ENCODE measurements around the gene SLC66A3. TPM values are rescaled to one million over a fixed set of nuclear protein-coding genes. Genes with fewer than 3 reads are reported as not detected.

SLC66A3 gene
- polyA plus RNA-seq, 3 donors, result 22.7 to 34.3 (median 23.7) TPM

DNA sequence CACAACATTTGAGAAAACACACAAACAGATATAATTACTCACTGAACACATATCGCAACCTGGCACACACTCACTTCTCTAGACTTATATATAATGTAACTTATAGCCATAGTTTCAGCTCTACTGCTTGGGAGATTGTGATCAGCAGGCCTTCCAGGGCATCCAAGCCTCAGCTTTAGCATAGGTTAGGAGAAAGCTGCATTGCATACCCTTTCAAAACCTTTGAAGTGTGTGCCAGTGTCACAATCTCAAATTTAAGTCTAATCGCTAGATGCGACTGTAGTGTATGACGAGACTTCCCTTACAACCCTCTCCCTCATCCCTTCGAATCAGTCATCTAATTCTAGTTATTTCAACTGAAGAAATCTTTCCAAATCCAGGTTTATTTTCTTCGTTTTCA, 30.9 kb downstream of the SLC66A3 start:
- WGBS, 3 donors, result 95 to 97% (median 95%) methylated on average over 6 of the region's 6 CpGs
- H3K27ac ChIP-seq (ENCODE audit: low read depth, low read length), result no peak overlapping the region

DNA sequence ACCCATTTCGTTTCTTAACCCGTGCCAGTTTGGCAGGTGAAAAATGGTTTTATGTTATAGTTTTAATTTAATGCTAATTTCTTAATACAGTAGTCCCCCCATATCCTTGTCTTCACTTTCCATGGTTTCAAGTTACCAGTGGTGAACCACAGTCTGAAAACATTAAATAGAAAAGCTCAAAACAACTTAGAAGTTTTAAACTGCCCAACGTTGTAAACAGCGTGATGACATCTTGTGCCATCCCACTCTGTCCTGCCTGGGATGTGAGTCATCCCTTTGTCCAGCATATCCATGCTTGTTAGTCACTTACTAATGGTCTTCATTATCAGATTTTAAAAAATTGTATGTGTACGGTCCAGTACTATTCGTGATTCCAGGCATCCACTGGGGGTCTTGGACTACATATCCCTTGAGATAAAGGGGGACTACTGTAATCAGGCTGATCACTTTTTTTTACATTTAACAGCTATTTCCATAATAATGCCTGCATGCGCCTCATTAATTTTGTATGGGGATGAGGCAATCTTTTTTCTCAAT, 31.9 kb downstream of the SLC66A3 start:
- no peak overlapping the region for H3K27ac ChIP-seq (ENCODE audit: low read depth, low read length)
- WGBS, 3 donors, result 87 to 92% (median 88%) methylated on average over 7 of the region's 7 CpGs

DNA sequence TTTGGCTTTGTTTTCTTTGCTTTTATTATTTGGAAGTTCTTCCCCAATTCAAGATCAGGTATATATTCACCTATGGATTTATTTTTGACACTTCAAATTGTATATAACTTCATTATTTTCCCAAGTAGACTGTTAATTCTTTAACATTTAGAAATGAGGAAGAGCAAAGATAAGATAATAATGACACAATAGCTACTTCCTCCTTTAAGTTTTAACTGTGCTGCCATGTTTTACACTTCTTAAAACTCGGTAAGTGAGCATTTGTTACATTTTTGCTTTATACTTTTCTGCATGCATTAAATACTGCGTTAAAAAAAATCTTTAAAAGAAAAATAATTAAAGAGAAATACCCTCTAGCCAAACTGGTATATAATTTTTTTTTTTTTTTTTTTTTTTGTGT, 32.5 kb downstream of the SLC66A3 start:
- WGBS, 3 donors, result 72 to 94% (median 80%) methylated on average over 2 of the region's 2 CpGs
- no peak overlapping the region for H3K27ac ChIP-seq (ENCODE audit: low read depth, low read length)

DNA sequence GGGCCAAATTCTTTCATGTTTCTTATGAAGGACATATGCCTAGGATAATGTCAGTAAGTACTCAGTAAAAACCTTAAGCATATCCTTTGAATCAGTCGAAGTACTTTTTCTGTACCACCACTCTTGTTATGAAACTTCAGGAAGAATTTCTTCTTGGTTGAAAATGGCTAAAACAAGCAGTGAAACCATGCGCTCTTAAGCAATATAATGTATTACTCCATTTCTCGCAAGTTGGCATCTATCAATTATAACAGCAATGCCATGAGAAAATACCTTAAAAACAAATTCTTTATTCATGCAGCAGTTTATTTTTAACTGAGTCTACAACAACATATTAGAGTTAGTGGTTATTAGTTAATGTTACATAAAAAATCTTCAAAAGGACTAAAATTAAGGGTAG, 41.0 kb downstream of the SLC66A3 start:
- 55 to 90% (median 66%) methylated on average over 3 of the region's 3 CpGs for WGBS, 3 donors
- no peak overlapping the region for H3K27ac ChIP-seq (ENCODE audit: low read depth, low read length)

DNA sequence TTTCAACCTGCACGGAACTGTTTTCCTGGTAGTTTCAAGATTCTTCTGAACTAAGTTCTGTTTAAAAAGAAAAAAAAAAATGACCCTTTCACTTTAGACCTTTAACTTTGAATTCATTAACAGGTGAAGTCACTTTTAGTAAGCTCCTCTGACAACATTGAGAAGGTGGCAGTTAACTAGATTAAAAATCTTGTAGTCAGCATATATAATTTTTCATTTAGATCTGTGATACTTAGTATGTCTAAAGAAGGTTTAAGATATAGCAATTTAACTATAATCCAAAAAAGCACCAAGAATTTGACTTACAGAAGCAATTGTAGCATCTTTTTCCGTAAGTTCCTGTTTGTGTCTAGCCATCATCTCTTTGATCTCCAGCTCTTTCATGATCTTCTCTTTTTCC, 45.4 kb downstream of the SLC66A3 start:
- WGBS, 3 donors, result 93 to 99% (median 95%) methylated on average over 2 of the region's 2 CpGs

DNA sequence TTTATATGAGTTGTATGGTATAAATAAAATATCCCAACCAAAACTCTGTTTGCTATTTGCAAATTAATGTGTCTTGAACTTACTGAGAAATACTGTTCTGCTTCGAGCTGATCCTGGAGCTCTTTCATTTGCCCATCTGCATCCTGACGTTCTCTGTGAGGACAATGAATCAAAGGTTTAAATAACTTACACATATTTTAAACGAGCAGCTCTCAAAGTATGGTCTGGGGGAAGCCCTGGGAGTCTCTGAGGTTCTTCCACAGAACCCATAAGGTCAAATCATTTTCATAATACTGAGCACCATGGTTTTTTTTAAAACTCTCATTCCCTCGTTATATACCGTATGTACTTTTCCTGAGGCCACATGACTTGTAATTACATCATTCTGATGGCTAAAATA, 46.7 kb downstream of the SLC66A3 start:
- WGBS, 3 donors, result 78 to 88% (median 80%) methylated on average over 5 of the region's 5 CpGs
- no peak overlapping the region for H3K27ac ChIP-seq (ENCODE audit: low read depth, low read length)

More for the DNA sequence above, 45.4 kb downstream of the SLC66A3 start:
- H3K27ac ChIP-seq (ENCODE audit: low read depth, low read length), result no peak overlapping the region

DNA sequence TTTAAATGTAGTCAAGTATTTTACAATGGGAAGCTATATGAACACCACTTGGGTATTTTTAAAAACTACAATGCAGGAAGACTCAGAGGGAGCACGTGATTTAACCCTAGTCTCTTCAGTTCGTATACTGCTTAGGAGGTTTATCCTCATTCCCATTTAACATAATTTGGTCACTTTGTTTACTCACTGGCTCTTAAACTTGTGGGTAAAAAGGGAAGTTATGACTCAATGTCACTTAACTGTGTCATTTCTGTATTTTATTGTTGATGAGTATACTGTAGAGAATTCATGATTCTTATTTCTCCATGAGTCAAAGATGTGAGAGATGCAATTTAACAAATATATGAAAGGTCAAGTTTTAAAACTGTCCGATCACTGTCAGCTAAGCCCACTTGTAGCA, 48.2 kb downstream of the SLC66A3 start:
- WGBS, 3 donors, result 51 to 83% (median 56%) methylated on average over 3 of the region's 3 CpGs
- no peak overlapping the region for H3K27ac ChIP-seq (ENCODE audit: low read depth, low read length)

DNA sequence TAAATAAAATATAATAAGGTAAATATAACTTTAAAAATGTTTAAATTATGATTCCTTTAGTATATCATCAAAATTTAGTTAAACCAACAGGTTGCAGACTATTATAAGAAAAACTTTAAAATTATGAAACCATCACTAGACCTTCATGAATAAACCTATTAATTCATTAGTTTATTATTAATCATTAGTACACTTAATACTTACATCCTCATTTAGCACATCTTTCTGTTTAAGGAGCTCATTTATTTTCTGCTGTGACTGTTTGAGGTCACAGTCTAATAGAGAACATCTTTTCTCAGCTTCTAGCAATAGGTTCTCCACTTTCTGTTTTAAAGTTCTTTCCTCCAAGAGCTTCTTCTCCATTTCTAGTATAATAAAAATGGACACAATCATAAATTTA, 52.8 kb downstream of the SLC66A3 start:
- no peak overlapping the region for H3K27ac ChIP-seq (ENCODE audit: low read depth, low read length)

DNA sequence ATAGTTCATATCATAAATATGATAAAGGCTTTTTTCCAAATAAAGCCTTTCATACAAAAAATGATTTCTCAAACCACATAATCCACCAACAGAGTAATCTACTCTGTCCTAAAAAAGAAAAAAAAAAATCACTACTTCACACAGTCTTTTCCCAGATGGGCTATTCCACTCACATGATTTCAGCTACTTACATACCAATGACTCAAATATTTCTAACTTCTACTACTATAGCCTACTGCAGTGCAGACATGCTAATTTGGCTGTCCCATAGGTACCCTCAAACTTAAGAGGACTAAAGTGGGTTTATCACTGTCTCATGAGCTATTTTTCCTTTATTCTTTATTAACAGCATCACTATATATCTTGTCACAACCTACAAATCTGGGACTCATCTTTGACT, 57.4 kb downstream of the SLC66A3 start:
- no peak overlapping the region for H3K27ac ChIP-seq (ENCODE audit: low read depth, low read length)

DNA sequence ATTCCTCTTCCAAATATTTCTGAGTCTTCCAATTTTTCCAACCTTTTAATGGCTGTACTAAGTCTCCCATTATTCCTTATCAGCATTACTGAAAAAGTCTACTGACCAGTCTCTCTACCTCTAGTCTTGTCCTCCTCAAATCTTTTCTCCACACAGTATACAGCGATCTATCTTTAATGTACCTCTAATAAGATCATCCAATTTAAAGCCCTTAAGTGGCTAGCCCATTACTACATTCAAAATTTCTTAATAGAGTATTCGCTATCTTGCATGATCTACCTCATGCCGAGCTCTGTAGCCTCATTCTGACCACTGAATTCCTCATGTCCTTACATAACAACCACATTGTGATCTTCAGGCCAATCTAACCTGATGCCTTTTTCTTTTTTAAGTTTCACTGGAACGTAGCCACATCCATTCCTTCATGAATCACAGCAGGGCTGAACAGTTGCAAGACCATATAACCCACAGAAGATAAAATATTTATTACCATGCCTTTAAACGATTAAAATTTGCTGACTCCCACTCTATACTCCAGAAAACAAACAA, 57.9 kb downstream of the SLC66A3 start:
- no peak overlapping the region for H3K27ac ChIP-seq (ENCODE audit: low read depth, low read length)
- WGBS, 3 donors, result 92 to 93% (median 92%) methylated on average over 5 of the region's 5 CpGs

DNA sequence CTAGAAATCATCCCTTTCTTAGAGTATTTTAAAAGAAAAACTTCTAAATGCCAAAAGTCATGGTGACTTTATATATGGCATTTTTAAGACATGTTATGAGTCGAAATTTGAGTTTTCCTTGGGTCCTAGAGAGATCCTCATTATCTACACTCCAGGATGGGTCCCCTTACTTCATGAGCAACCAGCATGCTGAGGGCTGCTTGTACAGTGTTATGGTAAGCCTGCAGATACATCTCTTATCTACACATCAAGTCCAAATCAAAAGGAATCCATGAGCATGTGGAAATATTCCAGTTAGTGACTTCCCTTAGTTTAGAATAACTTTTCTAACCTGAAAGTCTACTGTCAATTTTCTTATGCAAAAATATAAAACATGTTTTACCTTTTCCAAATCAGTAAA, 58.7 kb downstream of the SLC66A3 start:
- WGBS, 3 donors, result 93 to 96% (median 95%) methylated on average over 1 of the region's 1 CpG
- H3K27ac ChIP-seq (ENCODE audit: low read depth, low read length), result no peak overlapping the region

DNA sequence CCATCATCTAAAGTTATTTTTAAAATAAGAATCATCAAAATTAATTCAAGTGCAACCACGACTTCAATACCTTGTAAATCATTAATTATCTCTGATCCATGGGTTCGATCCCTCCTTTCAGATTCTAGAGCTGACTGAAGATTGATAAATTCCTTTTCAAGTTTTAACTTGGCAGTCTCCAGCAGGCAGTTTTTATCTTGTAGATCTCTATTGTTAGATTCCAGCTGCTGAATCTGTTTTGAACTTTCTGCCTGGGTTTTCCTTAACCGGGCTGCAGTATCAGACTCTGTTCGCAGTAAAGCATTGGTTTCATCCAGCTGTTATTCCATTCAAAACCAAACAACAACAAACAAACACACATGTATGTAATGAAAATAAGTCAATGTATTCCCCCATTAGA, 59.5 kb downstream of the SLC66A3 start:
- 68 to 85% (median 82%) methylated on average over 4 of the region's 4 CpGs for WGBS, 3 donors
- no peak overlapping the region for H3K27ac ChIP-seq (ENCODE audit: low read depth, low read length)

DNA sequence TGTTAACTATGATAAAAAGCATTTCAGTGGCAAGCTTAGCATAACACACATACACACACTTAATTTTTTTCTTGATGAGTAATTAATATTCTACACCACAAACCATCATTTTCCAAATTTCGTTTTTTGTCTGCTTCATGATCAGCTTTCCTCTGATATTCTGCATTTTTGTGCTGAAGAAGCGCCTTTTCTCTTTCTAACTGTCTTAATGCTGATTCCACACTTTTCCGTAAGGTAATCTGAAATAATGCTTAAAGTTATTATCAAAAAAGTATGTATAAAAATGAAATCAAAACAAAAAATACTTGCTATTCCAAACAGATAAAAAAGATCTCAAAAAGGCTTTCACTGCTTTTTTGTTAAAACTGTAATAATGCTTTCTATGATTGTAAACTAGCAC, 60.1 kb downstream of the SLC66A3 start:
- WGBS, 3 donors, result 91 to 98% (median 96%) methylated on average over 3 of the region's 3 CpGs
- no peak overlapping the region for H3K27ac ChIP-seq (ENCODE audit: low read depth, low read length)

DNA sequence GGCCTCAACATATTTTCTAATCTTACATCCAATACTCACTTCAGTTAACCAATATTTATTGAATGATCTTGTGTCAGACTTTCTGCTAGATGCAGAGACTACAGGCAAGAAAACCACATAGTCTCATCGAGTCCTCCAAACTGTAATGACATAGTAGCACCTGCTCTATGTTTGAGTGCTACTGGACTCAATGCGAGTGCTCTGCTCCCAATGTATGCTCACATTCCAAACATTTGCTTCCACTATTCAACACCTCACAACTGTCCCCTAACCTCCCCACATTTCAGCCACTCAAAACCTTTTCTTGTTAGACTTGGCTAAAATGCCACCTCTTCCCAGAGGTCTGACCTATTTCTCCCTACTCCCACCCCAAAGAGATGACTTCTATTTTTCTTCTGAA, 65.2 kb downstream of the SLC66A3 start:
- H3K27ac ChIP-seq (ENCODE audit: low read depth, low read length), result no peak overlapping the region
- WGBS, 3 donors, result 95 to 97% (median 96%) methylated on average over 2 of the region's 2 CpGs

DNA sequence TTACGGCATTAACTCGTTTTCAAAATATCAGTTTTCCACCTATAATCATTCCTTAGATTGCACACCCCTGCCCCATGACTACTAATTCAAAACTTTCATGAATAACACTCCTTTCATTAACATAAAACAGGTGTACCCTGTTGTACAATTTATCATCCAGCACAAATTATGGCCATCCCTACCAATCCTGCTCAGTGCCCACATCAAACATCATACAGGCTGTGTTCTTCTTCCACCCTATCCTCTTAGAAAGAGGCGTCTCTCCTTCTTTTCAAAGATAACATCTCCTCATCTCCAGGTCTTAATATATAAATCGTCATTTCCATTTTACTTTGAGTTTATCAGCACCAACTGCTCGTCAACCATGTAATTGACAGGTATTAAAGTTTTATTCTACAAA, 67.6 kb downstream of the SLC66A3 start:
- no peak overlapping the region for H3K27ac ChIP-seq (ENCODE audit: low read depth, low read length)
- 88 to 94% (median 91%) methylated on average over 5 of the region's 5 CpGs for WGBS, 3 donors

DNA sequence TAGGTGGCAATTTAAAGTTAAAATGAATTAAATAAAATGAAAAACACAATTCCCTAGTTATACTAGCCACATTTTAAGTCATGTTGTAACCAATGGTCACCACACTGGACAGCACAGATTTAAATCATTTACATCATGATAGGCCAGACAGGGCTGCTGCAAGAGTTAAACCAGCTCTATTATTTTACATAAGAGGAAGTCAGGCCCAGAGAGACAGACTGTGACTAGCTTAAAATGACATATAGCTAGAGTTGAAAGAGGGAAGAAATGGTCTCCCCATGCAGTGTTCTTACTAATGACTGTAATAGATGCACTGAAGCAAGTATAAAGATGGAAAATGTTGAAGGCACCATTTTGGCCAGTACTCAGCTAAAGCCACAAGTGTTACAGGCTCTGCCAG, 69.6 kb downstream of the SLC66A3 start:
- H3K27ac ChIP-seq (ENCODE audit: low read depth, low read length), result no peak overlapping the region

DNA sequence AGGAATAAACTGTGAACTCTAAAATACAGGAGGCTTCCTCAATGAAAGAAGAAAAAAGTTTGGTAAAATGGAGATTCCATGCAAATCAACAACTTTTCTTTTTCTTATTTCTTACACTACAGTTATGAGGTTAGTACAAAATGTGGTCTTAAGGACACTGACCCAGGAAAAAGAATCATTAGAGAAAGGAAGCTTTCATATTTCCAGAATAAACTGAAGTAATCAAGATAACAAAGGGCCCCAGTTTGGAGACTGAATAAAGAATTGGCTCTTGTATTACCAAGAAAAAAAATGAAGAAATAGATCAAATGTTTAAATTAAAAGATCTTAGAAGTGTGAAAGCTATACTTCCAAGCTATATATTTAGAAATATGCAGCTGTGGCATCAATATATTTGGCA, 72.3 kb downstream of the SLC66A3 start:
- no peak overlapping the region for H3K27ac ChIP-seq (ENCODE audit: low read depth, low read length)
